Lower lobe of right lung (tissue), 2 donors: ENCODE results near the gene MYH16. TPM values are rescaled to one million over a fixed set of nuclear protein-coding genes. Genes with fewer than 3 reads are reported as not detected.

Experiments
- ATAC-seq, 2 donors: fragments of 200-7000 bp; cut with Tn5 transposase; one replicate each; pipeline ENCODE4 v1.9.1; 2020 to 2022; ENCODE audit warnings: mild to moderate bottlenecking in 2 of 2, moderate library complexity in 2 of 2
- DNase-seq: peaks from one replicate; pipeline ENCODE4 v3.0.0-alpha.2; 2020
- H3K27ac ChIP-seq: fragments of 200-600 bp; one replicate; pipeline ENCODE4 v1.8.0; 2022
- H3K27me3 ChIP-seq: fragments of 200-600 bp; one replicate; pipeline ENCODE4 v1.8.0; 2022; ENCODE audit warnings: low read depth
- H3K36me3 ChIP-seq: fragments of 200-600 bp; one replicate; pipeline ENCODE4 v1.8.0; 2022; ENCODE audit warnings: mild to moderate bottlenecking
- H3K4me1 ChIP-seq: fragments of 200-600 bp; one replicate; pipeline ENCODE4 v1.8.0; 2022
- H3K4me3 ChIP-seq: fragments of 200-600 bp; one replicate; pipeline ENCODE4 v1.8.0; 2022; ENCODE audit warnings: mild to moderate bottlenecking
- H3K9me3 ChIP-seq: fragments of 200-600 bp; one replicate; pipeline ENCODE4 v1.8.0; 2022
- CTCF ChIP-seq: fragments of 200-600 bp; IDR thresholded peaks from one replicate; pipeline ENCODE4 v1.8.0; 2022; ENCODE audit warnings: antibody characterized with exemption, mild to moderate bottlenecking
- intact Hi-C: fragments of 100-400 bp; cut with DNase I; formaldehyde crosslinking; loops from one replicate; pipeline ENCODE4 v1.11.0; 2022
- total RNA-seq: library from RNA; stranded (reverse); fragmentation: NEBNext Ultra II Directional; extraction: Animal tissue kit (Norgen Biotek cat#: 25700); gene quantifications from one replicate; pipeline ENCODE4 v1.2.1, GENCODE V29; 2021
- donor health status: DM: no; HTN: yes; CAD: no; lungs with severe emphysema.

The MYH16 gene
- total RNA-seq, 1 donor from 2014 or later: not detected

- Histone ChIP-seq H3K27ac (no peak overlapping the region), H3K36me3 (no peaks in the 10 kb centered on the region), H3K4me3 (no peak overlapping the region), H3K9me3 (no peaks in the 10 kb centered on the region), H3K27me3 (no peaks in the 10 kb centered on the region), H3K4me1 (no peaks in the 10 kb centered on the region)
- no peak for TF ChIP-seq CTCF
- no peak for ATAC-seq
- no peak for DNase-seq
- intact Hi-C loops: no loop called here
These were observed 11.0 kb upstream of the MYH16 start for GRCh38 chr7:99261646-99262045.

DNA sequence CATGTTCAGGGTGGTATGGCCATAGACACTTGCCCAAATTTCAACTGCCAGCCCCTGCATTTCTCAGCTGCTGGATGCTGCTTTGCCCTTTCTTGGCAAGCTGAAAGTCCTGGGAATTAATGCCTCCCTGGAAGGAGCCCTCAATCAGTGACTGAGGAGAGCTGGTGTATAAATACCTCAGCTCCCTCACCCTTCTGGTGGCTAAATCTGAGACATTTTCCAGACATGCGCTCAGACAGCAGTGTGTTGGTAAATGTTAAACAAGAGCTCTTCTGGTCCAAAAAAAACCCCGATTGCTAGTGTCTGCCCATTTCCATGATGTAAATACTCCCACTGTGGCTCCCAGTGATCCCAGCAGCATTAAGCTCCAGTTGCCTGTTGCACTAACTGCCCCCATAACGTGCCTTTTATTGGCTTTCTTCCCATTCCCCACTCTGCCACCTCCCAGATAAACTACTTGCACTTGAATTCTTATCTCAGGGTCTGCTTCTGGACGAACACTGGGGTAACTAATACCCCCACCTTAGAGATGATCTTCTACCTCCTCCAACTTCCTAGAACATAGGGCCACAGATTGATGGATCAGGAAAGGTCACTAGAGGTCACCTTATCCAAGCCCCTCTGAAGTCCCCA is 6.7 kb upstream of the MYH16 start:
- Histone ChIP-seq H3K36me3 (no peaks in the 10 kb centered on the region), H3K9me3 (no peaks in the 10 kb centered on the region), H3K4me1 (no peaks in the 10 kb centered on the region), H3K27me3 (no peaks in the 10 kb centered on the region), H3K27ac (no peak overlapping the region), H3K4me3 (no peak overlapping the region)
- ATAC-seq: no peak
- intact Hi-C loops: no loop called here
- TF ChIP-seq CTCF: no peak
- DNase-seq: no peak

- no peaks in the 10 kb centered on the region for H3K9me3 ChIP-seq
- no peak overlapping the region for H3K27ac ChIP-seq
- H3K4me3 ChIP-seq: no peak overlapping the region
- intact Hi-C loops: no loop called here
- no peak for TF ChIP-seq CTCF
- peak; percentile 43 to 51 for ATAC-seq
- DNase-seq: no peak
- no peaks in the 10 kb centered on the region for H3K36me3 ChIP-seq
- no peaks in the 10 kb centered on the region for H3K4me1 ChIP-seq
- H3K27me3 ChIP-seq: peaks cover 4% of the 10 kb centered on the region
These were observed 5.2 kb upstream of the MYH16 start for GRCh38 chr7:99267481-99267840.

DNA sequence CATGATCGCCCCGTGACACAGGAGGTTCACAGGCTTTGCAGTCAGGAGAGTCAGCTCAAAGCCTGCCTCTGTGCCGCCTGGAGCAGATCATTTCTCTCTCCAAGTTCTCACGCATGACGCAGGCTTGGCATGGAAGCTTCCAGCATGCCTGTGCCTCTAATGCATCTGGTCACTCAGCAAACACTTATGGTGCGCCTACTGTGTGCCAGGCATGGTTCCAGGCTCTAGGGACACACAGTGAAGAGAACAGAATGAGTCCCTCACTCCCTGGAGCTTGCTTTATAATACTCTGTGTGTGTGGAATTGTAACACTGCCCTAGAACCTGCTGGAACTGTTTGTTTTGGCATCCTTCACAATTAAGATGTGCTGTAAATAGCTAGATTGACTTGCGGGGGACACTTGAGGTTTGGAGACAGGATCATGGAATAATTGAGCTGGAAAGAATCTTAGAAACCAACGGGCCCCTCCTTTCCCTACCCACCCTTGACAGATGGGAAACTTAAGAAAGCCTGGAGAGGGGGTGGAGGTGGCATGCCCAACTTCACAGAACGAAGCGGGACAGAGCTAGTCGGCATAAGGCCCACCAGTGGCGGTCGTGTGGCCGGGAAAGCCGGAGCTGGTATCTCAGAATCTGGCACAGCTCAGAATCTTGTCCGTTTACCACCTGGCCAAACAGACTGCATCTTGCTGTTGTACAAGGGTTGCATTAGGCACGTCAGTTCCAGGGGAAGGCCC is 4.6 kb upstream of the MYH16 start:
- intact Hi-C loops: no loop called here
- no peaks in the 10 kb centered on the region for H3K9me3 ChIP-seq
- peak; percentile 63 to 67 for ATAC-seq

GRCh38 chr7:99268577-99268908 is 4.1 kb upstream of the MYH16 start:
- Histone ChIP-seq H3K9me3 (no peaks in the 10 kb centered on the region), H3K27ac (no peak overlapping the region), H3K4me1 (no peaks in the 10 kb centered on the region), H3K4me3 (no peak overlapping the region), H3K27me3 (peaks cover 4% of the 10 kb centered on the region), H3K36me3 (no peaks in the 10 kb centered on the region)
- DNase-seq: no peak
- TF ChIP-seq CTCF: no peak
- no peak for ATAC-seq
- intact Hi-C loops: no loop called here

More for the DNA sequence above, 4.6 kb upstream of the MYH16 start:
- no peak for DNase-seq
- Histone ChIP-seq H3K4me1 (no peaks in the 10 kb centered on the region), H3K27ac (no peak overlapping the region), H3K36me3 (no peaks in the 10 kb centered on the region), H3K4me3 (no peak overlapping the region), H3K27me3 (peaks cover 4% of the 10 kb centered on the region)
- no peak for TF ChIP-seq CTCF
